BE2C (cell line): ENCODE results near the gene ZBTB14.

Source experiments
- DNase-seq: peaks from one replicate; pipeline ENCODE4 v3.0.0-alpha.2; 2020
- H3K27me3 ChIP-seq: fragments of 250-450 bp; sonication (Bioruptor Pico); 2 replicates; pipeline ENCODE4 v1.5.1; 2020; ENCODE audit warnings: mild to moderate bottlenecking
- H3K36me3 ChIP-seq: fragments of 250-450 bp; sonication (Bioruptor Pico); 2 replicates; pipeline ENCODE4 v1.5.1; 2020; ENCODE audit warnings: mild to moderate bottlenecking
- H3K4me1 ChIP-seq: fragments of 250-450 bp; sonication (Bioruptor Pico); 2 replicates; pipeline ENCODE4 v1.5.1; 2020
- H3K4me3 ChIP-seq: 2 replicates; pipeline ENCODE4 v1.5.1; 2011; ENCODE audit warnings: low read depth, low read length
- H3K9me3 ChIP-seq: fragments of 250-450 bp; sonication (Bioruptor Pico); 2 replicates; pipeline ENCODE4 v1.5.1; 2020
- CTCF ChIP-seq: IDR thresholded peaks from 2 replicates; pipeline ENCODE4 v1.5.1; 2012; ENCODE audit warnings: mild to moderate bottlenecking, low read depth, low read length

ZBTB14 gene

DNA sequence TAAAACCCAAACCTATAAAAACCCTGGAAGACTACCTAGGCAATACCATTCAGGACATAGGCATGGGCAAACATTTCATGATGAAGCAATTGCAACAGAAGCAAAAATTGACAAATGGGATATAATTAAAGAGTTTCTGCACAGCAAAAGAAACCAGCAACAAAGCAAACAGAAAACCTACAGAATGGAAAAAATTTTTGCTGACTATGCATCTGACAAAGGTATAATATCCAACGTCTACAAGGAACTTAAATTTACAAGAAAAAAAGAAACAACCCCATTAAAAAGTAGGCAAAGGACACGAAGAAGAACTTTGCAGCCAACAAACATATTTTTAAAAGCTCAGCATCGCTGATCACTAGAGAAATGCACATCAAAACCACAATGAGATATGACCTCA is 28.8 kb downstream of the ZBTB14 start:
- no peak for TF ChIP-seq CTCF
- Histone ChIP-seq H3K9me3 (no peaks in the 10 kb centered on the region), H3K4me1 (no peaks in the 10 kb centered on the region), H3K27me3 (no peaks in the 10 kb centered on the region), H3K36me3 (no peaks in the 10 kb centered on the region), H3K4me3 (no peak overlapping the region)
- no peak for DNase-seq

GRCh38 chr18:5253910-5254309 is 41.6 kb downstream of the ZBTB14 start:
- TF ChIP-seq CTCF = no peak
- no peaks in the 10 kb centered on the region for H3K4me1 ChIP-seq
- H3K27me3 ChIP-seq = no peaks in the 10 kb centered on the region
- no peaks in the 10 kb centered on the region for H3K36me3 ChIP-seq
- H3K4me3 ChIP-seq = no peak overlapping the region
- DNase-seq = no peak
- H3K9me3 ChIP-seq = no peaks in the 10 kb centered on the region

GRCh38 chr18:5251117-5251516 is 44.4 kb downstream of the ZBTB14 start:
- no peak for TF ChIP-seq CTCF
- DNase-seq = no peak
- H3K4me3 ChIP-seq = no peak overlapping the region

DNA sequence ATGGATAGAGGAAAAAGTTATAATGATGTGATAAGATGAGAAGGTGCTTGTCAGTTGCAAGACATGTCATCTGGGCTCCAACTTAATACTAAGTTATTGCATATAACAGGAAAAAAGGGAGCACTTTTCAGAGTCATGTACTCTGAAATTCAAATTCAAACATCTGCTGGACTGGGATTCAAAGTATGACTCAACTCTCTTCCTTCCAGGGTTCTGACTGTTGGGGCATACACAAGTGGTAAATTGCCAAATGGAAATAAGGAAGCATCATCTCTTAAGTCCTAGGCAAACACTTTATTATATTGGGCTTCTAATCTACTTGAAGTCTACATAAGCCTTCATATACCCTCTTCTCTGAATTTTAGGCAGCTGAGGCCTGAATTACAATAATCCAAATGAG is 44.9 kb downstream of the ZBTB14 start:
- H3K4me3 ChIP-seq = no peak overlapping the region
- no peaks in the 10 kb centered on the region for H3K27me3 ChIP-seq
- no peaks in the 10 kb centered on the region for H3K9me3 ChIP-seq
- no peaks in the 10 kb centered on the region for H3K4me1 ChIP-seq
- no peak for TF ChIP-seq CTCF
- no peak for DNase-seq
- H3K36me3 ChIP-seq = no peaks in the 10 kb centered on the region

More at GRCh38 chr18:5251117-5251516, 44.4 kb downstream of the ZBTB14 start:
- H3K27me3 ChIP-seq = no peaks in the 10 kb centered on the region
- no peaks in the 10 kb centered on the region for H3K9me3 ChIP-seq
- H3K4me1 ChIP-seq = no peaks in the 10 kb centered on the region
- H3K36me3 ChIP-seq = no peaks in the 10 kb centered on the region

- no peak overlapping the region for H3K4me3 ChIP-seq
- no peak for TF ChIP-seq CTCF
- H3K36me3 ChIP-seq = no peaks in the 10 kb centered on the region
- no peaks in the 10 kb centered on the region for H3K4me1 ChIP-seq
- H3K9me3 ChIP-seq = no peaks in the 10 kb centered on the region
- H3K27me3 ChIP-seq = no peaks in the 10 kb centered on the region
- DNase-seq = no peak
Observed at GRCh38 chr18:5244941-5245340, 50.6 kb downstream of the ZBTB14 start.

DNA sequence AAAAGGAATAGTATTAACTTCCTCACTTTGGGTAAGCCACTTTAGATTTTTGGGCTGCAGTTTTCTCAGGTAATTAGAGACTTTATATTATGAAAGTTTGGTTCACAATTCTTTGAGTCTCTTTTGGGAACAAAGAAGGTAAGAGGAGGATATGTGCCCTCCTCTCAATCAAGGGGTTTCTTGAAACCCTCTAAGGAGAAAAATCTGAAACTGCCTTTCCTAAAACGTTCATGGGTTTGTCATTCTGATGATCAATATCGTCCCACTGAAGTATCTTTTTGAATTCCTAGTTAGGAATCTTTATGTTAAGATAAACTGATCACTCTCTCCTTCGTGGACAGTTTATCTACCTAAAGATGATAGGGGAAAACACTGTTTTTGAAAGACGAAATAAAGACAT is 56.1 kb downstream of the ZBTB14 start:
- H3K36me3 ChIP-seq = no peaks in the 10 kb centered on the region
- H3K27me3 ChIP-seq = no peaks in the 10 kb centered on the region
- H3K9me3 ChIP-seq = no peaks in the 10 kb centered on the region
- peak overlapping the region; percentile 70; the same call in 1 of the 2 replicates for H3K4me3 ChIP-seq
- no peaks in the 10 kb centered on the region for H3K4me1 ChIP-seq
- TF ChIP-seq CTCF = no peak
- no peak for DNase-seq
